GM18520 (cell line): ENCODE results near the gene SCRN2.

ENCODE experiments used
- ATAC-seq: cut with Tn5 transposase; IDR thresholded peaks from one replicate; pipeline ENCODE4 v1.9.1; 2021; ENCODE audit not compliant: unreplicated experiment

Gene SCRN2

GRCh38 chr17:47847341-47848197 lies 6.5 kb upstream of the SCRN2 start:
- ATAC-seq, result no peak

- ATAC-seq, result no peak
These were observed 5.8 kb upstream of the SCRN2 start for GRCh38 chr17:47846716-47847340.

GRCh38 chr17:47845716-47846075 lies 4.6 kb upstream of the SCRN2 start:
- no peak for ATAC-seq

- no peak for ATAC-seq
These were observed 4.0 kb upstream of the SCRN2 start for GRCh38 chr17:47844814-47845715.

GRCh38 chr17:47844227-47844626 lies 3.2 kb upstream of the SCRN2 start:
- no peak for ATAC-seq

GRCh38 chr17:47843391-47843730 lies 2.3 kb upstream of the SCRN2 start:
- ATAC-seq, result no peak

GRCh38 chr17:47841488-47842291 lies 617 bp upstream of the SCRN2 start:
- ATAC-seq, result no peak

GRCh38 chr17:47840001-47840741 lies 902 bp downstream of the SCRN2 start:
- ATAC-seq, result no peak

- no peak for ATAC-seq
These were observed 2.0 kb downstream of the SCRN2 start for GRCh38 chr17:47839071-47839470.

GRCh38 chr17:47838636-47839035 lies 2.4 kb downstream of the SCRN2 start:
- no peak for ATAC-seq

GRCh38 chr17:47837401-47838039 lies 3.6 kb downstream of the SCRN2 start:
- no peak for ATAC-seq

- no peak for ATAC-seq
These were observed 4.5 kb downstream of the SCRN2 start for GRCh38 chr17:47836601-47837000.

GRCh38 chr17:47834756-47835155 lies 6.3 kb downstream of the SCRN2 start:
- ATAC-seq, result no peak

GRCh38 chr17:47831934-47832327 lies 9.1 kb downstream of the SCRN2 start:
- ATAC-seq, result no peak

- peak; percentile 74 for ATAC-seq
These were observed 9.8 kb downstream of the SCRN2 start, which contains the start of the genes LRRC46 and MRPL10 for GRCh38 chr17:47831003-47831933. TSS of gene LRRC46 (plus strand) at chr17:47831670. CDS start at chr17:47831990, 320 bp downstream. TSS of gene MRPL10 (minus strand) at chr17:47831541. CDS start at chr17:47831511, 30 bp downstream.

- ATAC-seq, result no peak
These were observed 10.6 kb downstream of the SCRN2 start for GRCh38 chr17:47830396-47831002.

GRCh38 chr17:47829870-47830269 lies 11.2 kb downstream of the SCRN2 start:
- no peak for ATAC-seq

- no peak for ATAC-seq
These were observed 17.6 kb downstream of the SCRN2 start for GRCh38 chr17:47823519-47823918.
